ENCODE measurements around the gene BAG1.

Gene BAG1

GRCh38 chr9:33241298-33241697, 23.2 kb downstream of the BAG1 start:
- no peak for DNase-seq

GRCh38 chr9:33239921-33240320, 24.6 kb downstream of the BAG1 start, which contains the start of gene SPINK4:
Gene SPINK4 (plus strand): TSS chr9:33240167. CDS start chr9:33240209, 42 bp downstream.
- no peak for DNase-seq

DNA sequence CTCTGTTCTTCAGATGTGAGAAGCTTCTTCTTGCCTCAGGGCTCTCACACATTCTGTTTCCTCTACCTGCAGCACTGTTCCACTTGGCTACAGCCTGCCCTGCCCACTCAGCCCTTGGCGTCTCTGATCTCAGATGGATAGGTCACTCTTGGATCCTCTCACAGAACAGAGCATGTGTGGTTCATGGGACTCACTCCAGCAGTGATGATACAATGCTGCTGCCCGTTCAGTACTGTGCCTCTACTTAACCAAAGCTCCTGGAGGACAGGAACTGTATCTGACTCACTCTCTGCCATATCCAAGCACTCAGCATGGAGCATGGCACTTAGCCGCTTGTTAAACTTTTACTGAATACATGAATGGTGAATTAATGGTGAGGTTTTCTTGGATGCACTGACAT, 27.9 kb downstream of the BAG1 start:
- DNase-seq, result no peak

- no peak for DNase-seq
Observed at GRCh38 chr9:33234511-33235467, 29.7 kb downstream of the BAG1 start.

DNA sequence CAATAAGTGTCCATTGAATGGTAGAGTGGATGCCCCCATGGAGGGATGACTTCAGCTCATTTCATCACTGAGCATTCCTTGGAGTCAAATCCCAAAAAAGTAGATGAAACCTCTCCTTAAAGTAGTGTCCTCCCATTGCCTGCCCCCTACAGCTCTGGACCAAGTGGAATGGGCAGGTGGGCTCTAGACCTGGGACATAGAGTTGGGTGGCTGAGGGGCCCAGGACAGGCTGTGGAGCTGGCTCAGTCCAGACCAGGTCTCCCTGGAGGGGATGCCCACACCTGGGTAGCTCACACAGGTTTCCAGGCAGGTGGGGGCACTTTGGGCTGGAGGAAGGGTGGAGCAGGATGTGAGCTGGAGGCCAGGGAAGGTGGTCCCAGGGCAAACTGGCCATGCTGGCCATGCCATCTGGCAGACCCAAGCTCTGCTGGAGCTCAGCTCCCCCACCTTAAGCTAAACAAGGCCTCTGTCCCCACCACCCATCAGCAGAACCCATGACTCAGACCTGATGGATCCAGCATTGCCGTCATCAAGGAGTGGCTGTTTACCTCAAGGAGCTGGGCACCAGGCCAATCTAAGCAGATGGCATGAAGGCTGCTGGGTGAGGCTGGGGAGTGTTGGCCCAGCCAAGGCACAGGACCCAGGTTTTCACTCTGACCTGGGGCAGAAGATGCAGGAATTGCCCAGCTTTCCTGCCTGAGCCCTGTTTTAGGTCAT, 30.7 kb downstream of the BAG1 start:
- DNase-seq, result no peak

- DNase-seq, result no peak
Observed at GRCh38 chr9:33232815-33233214, 31.7 kb downstream of the BAG1 start.

DNA sequence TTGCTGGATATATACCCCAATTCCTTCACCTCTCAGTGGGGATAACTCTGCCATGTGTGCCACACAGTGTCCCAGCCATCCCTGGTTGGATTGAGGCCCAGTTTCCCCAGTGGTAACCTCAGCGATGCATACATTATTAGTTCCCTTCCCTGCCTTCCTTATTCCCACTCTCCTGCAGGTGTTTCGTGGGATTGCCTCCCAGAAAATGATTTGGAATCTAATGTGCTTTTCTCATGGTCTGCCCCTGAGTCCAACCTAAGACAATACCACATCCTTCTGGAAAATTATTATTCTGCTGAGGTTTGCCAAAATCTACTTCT, 32.9 kb downstream of the BAG1 start:
- DNase-seq, result no peak

DNA sequence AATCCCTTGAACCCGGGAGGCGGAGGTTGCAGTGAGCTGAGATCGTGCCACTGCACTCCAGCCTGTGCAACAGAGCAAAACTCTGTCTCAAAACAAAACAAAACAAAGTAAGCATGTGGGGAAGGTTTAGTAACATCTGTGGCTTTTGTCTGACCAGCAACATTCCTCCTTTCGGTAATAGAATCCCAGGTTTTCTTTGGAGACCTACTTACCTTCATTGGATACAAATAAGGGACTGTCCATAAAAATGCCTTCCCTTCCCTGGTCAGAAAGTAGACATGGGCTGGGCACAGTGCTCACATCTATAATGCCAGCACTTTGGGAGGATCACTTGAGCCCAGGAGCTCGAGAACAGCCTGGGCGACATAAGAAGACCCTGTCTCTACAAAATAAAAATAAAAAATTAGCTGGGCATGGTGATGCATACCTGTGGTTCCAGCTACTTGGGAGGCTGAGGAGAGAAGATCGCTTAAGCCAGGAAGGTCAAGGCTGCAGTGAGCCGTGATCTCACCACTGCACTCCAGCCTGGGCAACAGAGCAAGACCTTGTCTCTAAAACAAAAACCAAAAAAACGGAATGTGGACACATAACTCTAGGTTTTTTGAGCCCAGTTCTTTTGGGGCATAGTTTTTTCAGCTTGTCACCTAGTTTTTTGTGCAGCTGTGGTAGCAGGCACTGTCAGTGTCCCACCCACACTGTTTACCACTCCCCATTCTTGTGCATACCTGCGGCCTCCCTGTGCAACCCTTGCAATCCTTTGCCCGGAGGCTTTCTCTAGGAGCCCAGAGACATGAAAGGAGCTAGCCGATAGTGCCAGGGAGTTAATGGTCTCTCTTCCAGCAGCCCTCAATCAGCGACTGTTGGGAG, 33.5 kb downstream of the BAG1 start:
- no peak for DNase-seq

DNA sequence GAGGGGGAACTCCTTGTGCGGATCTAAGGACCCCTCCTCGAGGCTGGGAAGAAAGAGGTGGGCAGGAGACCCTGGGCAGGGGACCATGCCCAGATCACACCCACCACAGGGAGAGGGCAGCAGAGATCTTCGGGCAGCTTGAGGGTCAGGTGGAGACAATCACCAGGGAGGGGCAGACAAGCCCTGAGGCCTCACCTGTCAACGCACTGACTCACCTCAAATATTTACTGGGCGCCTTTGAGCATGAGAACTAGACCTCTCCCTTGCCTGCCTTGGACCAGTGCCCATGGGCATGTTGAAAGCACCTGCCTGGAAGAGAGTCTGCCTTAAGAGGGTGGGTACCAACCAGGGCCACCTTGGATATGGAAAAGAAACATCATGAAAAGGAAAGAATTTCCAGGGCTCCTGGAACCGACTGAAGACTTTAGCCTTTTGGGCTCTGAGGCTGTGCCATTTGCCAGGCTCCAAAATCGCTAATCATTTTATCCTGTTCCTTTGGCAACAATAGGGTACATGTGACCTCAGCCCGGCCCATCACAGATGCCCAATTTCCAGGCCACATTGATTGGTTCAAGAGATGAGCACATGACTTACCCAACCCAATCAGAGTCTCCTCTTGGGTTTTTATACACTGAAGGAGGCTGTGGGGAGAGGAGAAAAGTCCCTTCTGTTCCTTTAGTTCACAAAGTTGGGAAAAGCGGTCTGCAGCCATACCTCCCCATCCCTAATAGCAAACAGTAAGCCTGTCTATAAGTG, 35.0 kb downstream of the BAG1 start:
- no peak for DNase-seq

DNA sequence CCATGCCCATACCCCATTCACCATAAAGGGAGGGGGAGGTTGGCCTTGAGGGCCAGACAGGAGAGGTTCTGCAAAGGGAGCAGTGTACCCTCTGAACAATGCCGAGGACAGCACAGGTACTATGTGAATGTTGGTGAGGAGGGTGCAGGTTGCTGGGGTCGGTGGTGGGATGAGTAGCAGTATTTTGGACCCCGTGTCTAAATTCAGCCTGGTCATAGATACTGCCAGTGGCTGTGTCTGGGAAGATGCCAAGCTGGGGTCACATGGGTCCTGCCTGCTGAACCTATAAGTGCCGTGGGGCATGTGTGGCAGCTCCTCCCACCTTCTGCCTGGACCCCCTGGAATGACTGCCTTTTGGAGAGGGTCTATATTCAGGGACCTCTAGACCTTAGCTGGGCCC, 35.9 kb downstream of the BAG1 start:
- DNase-seq, result no peak

- no peak for DNase-seq
Observed at GRCh38 chr9:33227741-33228140, 36.8 kb downstream of the BAG1 start.

DNA sequence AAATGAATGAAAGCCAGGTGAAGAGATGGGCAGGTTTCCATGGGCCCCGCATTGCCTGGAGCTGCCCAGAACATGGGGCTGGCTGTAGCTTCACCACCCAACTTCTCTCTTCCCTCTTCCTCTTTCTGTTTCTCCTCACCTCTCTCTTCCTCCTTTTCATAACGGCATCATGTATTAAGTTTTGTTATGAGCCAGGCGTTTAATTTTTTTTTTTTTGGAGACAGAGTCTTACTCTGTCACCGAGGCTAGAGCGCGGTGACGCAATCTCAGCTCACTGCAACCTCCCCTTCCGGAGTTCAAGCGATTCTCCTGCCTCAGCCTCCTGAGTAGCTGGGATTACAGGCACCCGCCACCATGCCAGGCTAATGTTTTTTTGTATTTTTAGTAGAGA, 37.5 kb downstream of the BAG1 start:
- DNase-seq, result no peak

DNA sequence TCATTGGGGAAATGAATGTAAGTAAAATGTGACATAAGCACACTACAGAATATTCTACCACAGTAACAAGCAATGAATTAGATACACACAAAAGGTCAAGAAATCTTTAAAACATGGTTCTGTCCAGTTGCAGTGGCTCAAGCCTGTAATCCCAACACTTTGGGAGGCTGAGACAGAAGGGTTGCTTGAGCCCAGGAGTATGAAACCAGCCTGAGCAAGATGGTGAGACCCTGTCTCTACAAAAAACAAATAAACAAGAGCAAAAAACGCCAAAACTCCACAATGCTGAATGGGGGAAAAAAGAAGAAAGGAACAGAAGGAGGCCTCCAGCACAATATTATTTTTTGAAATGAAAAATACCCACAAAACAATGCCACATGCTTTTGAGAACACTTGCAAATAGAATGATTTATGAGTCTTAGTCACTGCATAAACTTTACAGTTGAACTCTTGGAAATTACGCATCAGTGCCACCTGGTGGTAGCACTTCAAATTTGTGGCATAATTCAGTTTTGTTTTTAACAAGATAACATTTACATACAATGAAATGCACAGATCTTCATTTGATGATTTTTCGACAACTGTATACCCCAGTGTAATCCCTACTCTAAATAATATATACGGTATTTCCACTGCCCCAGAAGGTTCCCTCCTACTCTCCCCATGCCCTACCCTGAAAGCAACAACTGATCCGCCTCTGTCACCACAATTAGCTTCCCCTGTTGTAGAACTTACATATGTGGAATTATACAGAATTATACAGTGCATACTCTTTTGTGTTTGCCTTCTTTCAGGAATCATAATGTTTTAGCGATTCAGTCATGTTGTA, 39.0 kb downstream of the BAG1 start:
- peak; percentile 79 to 80 for DNase-seq

DNA sequence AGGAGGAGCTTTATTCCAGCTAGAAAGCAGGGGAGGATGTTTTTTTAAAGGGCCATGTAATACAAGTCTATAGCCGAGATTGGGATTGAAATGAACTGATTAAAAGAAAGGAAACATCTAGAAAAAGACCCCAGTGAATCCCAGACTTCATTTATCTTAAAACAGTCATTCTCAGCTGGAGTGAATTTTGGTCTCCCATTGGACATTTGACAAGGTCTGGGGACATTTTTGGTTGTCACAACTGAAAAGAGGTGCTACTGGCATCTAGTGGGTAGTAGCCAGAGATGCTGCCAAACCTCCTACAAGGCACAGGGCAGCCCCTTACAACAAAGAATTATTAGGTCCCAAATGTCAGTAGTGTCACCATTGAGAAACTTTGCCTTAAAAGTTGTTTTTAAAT, 40.8 kb downstream of the BAG1 start:
- no peak for DNase-seq

- no peak for DNase-seq
Observed at GRCh38 chr9:33222031-33222430, 42.5 kb downstream of the BAG1 start.

- DNase-seq, result no peak
Observed at GRCh38 chr9:33221568-33221884, 43.0 kb downstream of the BAG1 start.

- DNase-seq, result no peak
Observed at GRCh38 chr9:33220681-33221567, 43.6 kb downstream of the BAG1 start.

DNA sequence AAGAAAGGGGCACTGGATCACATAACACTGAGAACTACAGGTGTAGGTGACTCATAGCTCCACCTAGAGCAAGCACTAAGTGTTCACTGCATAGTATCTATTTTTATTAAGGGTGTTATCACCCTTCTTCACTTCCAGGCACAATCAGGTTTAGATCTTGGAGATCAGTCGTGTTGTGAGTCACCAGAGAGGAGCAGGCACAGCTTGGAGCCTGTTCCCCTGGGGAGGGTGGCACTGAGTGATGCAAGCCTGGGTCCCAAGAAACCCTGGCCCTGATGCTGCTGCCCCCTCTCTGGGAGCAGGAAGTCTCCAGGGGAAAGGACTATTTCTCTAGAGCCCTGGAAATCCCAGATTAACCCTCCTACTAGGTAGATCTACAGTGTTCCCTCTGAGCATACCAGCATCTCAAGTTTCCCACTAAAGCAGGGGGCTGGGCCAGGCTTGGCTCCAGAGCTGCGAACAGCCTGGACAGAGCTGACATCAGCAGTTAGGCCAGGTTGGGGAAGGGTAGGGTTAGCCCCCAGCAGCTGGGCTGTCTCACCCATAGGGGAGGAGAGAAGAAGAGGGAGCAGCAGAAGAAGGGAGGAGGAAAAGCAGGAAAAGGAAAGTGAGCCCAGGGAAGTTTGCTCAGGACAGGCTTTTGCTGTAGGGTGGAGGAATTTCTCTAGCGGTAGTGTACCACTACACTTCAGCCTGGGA, 52.7 kb downstream of the BAG1 start:
- DNase-seq, result no peak

DNA sequence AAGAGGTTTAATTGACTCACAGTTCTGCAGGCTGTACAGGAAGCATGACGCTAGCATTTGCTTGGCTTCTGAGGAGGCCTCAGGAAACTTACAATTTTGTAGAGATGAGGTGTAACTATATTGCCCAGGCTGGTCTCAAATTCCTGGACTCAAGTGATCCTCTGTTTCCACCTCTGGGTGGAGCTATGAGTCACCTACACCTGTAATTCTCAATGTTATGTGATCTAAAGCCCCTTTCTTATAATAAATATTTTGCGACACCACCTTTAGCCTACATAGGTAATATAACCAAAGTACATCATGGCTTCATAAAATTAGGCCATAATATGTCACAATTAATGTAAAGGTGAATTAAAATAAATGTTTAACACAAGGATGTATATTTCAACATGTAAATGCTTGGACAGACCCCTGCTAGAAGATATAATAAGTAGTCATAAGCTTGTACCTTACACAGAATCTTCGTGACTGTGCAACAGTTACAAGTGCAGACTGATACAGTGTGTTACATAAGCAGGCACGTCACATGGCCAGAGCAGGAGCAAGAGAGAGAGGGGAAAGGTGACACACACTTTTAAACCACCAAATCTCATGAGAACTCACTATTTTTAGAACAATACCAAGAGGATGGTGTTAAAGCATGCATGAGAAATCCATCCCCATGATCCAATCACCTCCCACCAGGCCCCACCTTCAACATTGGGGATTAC, 54.3 kb downstream of the BAG1 start:
- no peak for DNase-seq
